K562 treated with DMSO at 1 percent for 48 hours (cell line): Measurements from ENCODE around the gene PFKFB2. TPM values are rescaled to one million over a fixed set of nuclear protein-coding genes. Genes with fewer than 3 reads are reported as not detected.

Experiments used
- total RNA-seq: library from RNA; unstranded; fragments of 300-600 nt; gene quantifications from 2 replicates; pipeline ENCODE4 v1.2.3, GENCODE V29; 2022; ENCODE audit warnings: low replicate concordance; ENCODE audit errors: extremely low read depth

The PFKFB2 gene
- not detected in 2 replicates for total RNA-seq

GRCh38 chr1:207052911-207053769, at the start of gene PFKFB2:
Gene PFKFB2 (plus strand): TSS chr1:207053275. CDS start chr1:207054718, 1,443 bp downstream.

GRCh38 chr1:207032528-207033017, 20.5 kb upstream of the PFKFB2 start, which contains the start of gene C1orf116:
Gene C1orf116 (minus strand): TSS chr1:207032756. CDS start chr1:207027598, 5,158 bp downstream.

GRCh38 chr1:207051191-207051943, 1.7 kb upstream of the PFKFB2 start, which contains the start of gene YOD1:
Gene YOD1 (minus strand): TSS chr1:207051208. CDS start chr1:207051030, 178 bp downstream.

GRCh38 chr1:207088701-207089626, 35.9 kb downstream of the PFKFB2 start, which contains the start of gene C4BPB:
Gene C4BPB (plus strand): TSS chr1:207088860. CDS start chr1:207089532, 672 bp downstream.

DNA sequence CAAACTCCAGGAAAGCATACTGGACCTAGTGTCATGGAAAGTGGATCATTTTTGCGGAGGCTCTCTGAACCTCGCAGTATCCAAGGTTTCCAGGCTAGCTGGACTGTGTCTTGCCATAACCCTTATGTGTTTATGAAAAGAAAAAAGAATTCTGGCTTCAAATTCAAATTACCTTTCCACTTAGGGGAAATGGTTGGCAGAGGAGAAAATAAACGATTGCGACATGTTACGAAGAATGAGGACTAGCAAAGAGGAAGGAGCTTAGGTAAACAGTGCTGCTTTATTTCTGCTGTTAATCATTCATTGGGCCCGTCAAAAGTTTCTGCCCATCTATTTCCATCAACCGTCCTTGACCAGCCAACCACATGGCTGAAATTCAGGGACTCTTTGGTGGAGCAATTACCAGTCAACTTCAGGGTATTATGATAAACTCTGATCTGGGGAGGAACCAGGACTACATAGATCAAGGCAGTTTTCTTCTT, 50.9 kb downstream of the PFKFB2 start, which contains the start of gene C4BPA:
Gene C4BPA (plus strand): TSS at position 342 of the 482 bp plus-strand sequence. CDS start 8,793 bp downstream, outside the sequence.

Other genes starting within 250 kb of the PFKFB2 start
- not detected in 2 replicates for gene IL20, start 187.7 kb upstream of the PFKFB2 start, total RNA-seq
- not detected in 2 replicates for gene IL24, start 155.8 kb upstream of the PFKFB2 start, total RNA-seq
- gene FCMR, start 131.3 kb upstream of the PFKFB2 start, total RNA-seq: not detected in 2 replicates
- gene PIGR, start 106.8 kb upstream of the PFKFB2 start, total RNA-seq: not detected in 2 replicates
- not detected in 2 replicates for gene FCAMR, start 82.8 kb upstream of the PFKFB2 start, total RNA-seq
- gene C1orf116, start 20.5 kb upstream of the PFKFB2 start, total RNA-seq: not detected in 2 replicates
- not detected in 2 replicates for gene YOD1, start 2.1 kb upstream of the PFKFB2 start, total RNA-seq
- not detected in 2 replicates for gene C4BPB, start 35.6 kb downstream of the PFKFB2 start, total RNA-seq
- gene C4BPA, start 51.0 kb downstream of the PFKFB2 start, total RNA-seq: not detected in 2 replicates